Fibroblast of lung (primary cell): Measurements from ENCODE around the gene LMF2. TPM values are rescaled to one million over a fixed set of nuclear protein-coding genes. Genes with fewer than 3 reads are reported as not detected.

Experiments
- DNase-seq, 2 donors: peaks; one replicate each; pipeline versions ENCODE4 v3.0.0 to v3.0.0-alpha.2; 2010; ENCODE audit warnings: low read depth in 2 of 2
- H2AFZ ChIP-seq: 2 replicates; pipeline ENCODE4 v1.5.1; 2012; ENCODE audit warnings: low read length, control low read depth, inconsistent platforms
- H3K27ac ChIP-seq: 2 replicates; pipeline ENCODE4 v1.5.1; 2011; ENCODE audit warnings: low read length, control low read depth; ENCODE audit not compliant: insufficient read depth
- H3K27me3 ChIP-seq: 2 replicates; pipeline ENCODE4 v1.5.1; 2011; ENCODE audit warnings: mild to moderate bottlenecking, low read length; ENCODE audit not compliant: control insufficient read depth, insufficient read depth
- H3K36me3 ChIP-seq: 2 replicates; pipeline ENCODE4 v1.5.1; 2011; ENCODE audit warnings: low read length; ENCODE audit not compliant: control insufficient read depth, insufficient read depth
- H3K4me1 ChIP-seq: 2 replicates; pipeline ENCODE4 v1.5.1; 2011; ENCODE audit warnings: low read length; ENCODE audit not compliant: control insufficient read depth, insufficient read depth; ENCODE audit errors: extremely low read depth
- H3K4me2 ChIP-seq: 2 replicates; pipeline ENCODE4 v1.5.1; 2011; ENCODE audit warnings: low read length, control low read depth; ENCODE audit not compliant: insufficient read depth; ENCODE audit errors: extremely low read depth
- H3K4me3 ChIP-seq, 4 experiments: fragments of 200-600 bp in 1 of 4; sonication (generic) in 1 of 4; replicated peaks in 1 of 4; 2 replicates each; pipeline ENCODE4 v1.5.1; 2011 to 2016; ENCODE audit warnings: low read length in 4 of 4, low read depth in 3 of 4, mild to moderate bottlenecking in 3 of 4, control low read depth in 2 of 4, inconsistent platforms in 1 of 4, mixed read lengths in 1 of 4; ENCODE audit not compliant: insufficient read depth in 1 of 4; ENCODE audit errors: control extremely low read depth in 1 of 4
- H3K79me2 ChIP-seq: 2 replicates; pipeline ENCODE4 v1.5.1; 2012; ENCODE audit warnings: mild to moderate bottlenecking, low read length, inconsistent platforms; ENCODE audit not compliant: control insufficient read depth, insufficient read depth
- H3K9ac ChIP-seq: 2 replicates; pipeline ENCODE4 v1.5.1; 2011; ENCODE audit warnings: mild to moderate bottlenecking, low read length, control low read depth; ENCODE audit not compliant: insufficient read depth
- H3K9me3 ChIP-seq: 2 replicates; pipeline ENCODE4 v1.5.1; 2012; ENCODE audit warnings: low read depth, low read length; ENCODE audit not compliant: control insufficient read depth, insufficient read depth
- H4K20me1 ChIP-seq: 2 replicates; pipeline ENCODE4 v1.5.1; 2011; ENCODE audit warnings: low read length; ENCODE audit not compliant: control insufficient read depth, insufficient read depth; ENCODE audit errors: extremely low read depth
- CTCF ChIP-seq, 2 donors: IDR thresholded peaks in 1 of 2; conservative IDR thresholded peaks in 1 of 2; 1 replicate in 1 of 2; 2 replicates in 1 of 2; pipeline ENCODE4 v1.5.1; 2011 to 2012; ENCODE audit warnings: low read length in 2 of 2, control low read depth in 1 of 2, inconsistent platforms in 1 of 2, low read depth in 1 of 2, mild to moderate bottlenecking in 1 of 2
- EZH2 ChIP-seq: IDR thresholded peaks from 2 replicates; pipeline ENCODE4 v1.5.1; 2012; ENCODE audit warnings: low read length, control low read depth, mild to moderate bottlenecking; ENCODE audit errors: missing control alignments
- polyA plus RNA-seq, 2 donors: library from polyadenylated mRNA; depleted of rRNA in 1 of 2; stranded (reverse) in 1 of 2; unstranded in 1 of 2; fragments of >200 nt; gene quantifications; 2 replicates each; pipeline ENCODE4 v1.2.1, GENCODE V29; 2011 to 2012; ENCODE audit warnings: missing spikeins in 1 of 2
- total RNA-seq: library from RNA; depleted of rRNA; stranded (reverse); fragments of >200 nt; gene quantifications from 2 replicates; pipeline ENCODE4 v1.2.1, GENCODE V29; 2014

The LMF2 gene
- total and polyA plus RNA-seq, 2 donors (not counting 1 experiment from before 2014, with no cell fraction given) = 25.8 to 37.8 TPM

GRCh38 chr22:50485221-50486131, 22.0 kb downstream of the LMF2 start:
- Histone ChIP-seq H2AFZ (no peak overlapping the region), H3K9me3 (no peaks in the 10 kb centered on the region), H3K27me3 (peaks cover 24% of the 10 kb centered on the region), H3K27ac (no peak overlapping the region), H3K36me3 (no peaks in the 10 kb centered on the region), H3K79me2 (no peaks in the 10 kb centered on the region), H3K9ac (no peak overlapping the region), H3K4me2 (no peak overlapping the region), H3K4me1 (no peaks in the 10 kb centered on the region), H3K4me3 (no peak overlapping the region), H4K20me1 (no peaks in the 10 kb centered on the region)
- no peak for DNase-seq
- TF ChIP-seq EZH2 (peak; percentile 9), CTCF (conservative IDR thresholded peaks at IDR 0.05 in 1 of 2, IDR thresholded peaks at IDR 0.05 in 1 of 2; ENCODE audit: low read depth in 1 of 2, low read length in 2 of 2) (no peak)

DNA sequence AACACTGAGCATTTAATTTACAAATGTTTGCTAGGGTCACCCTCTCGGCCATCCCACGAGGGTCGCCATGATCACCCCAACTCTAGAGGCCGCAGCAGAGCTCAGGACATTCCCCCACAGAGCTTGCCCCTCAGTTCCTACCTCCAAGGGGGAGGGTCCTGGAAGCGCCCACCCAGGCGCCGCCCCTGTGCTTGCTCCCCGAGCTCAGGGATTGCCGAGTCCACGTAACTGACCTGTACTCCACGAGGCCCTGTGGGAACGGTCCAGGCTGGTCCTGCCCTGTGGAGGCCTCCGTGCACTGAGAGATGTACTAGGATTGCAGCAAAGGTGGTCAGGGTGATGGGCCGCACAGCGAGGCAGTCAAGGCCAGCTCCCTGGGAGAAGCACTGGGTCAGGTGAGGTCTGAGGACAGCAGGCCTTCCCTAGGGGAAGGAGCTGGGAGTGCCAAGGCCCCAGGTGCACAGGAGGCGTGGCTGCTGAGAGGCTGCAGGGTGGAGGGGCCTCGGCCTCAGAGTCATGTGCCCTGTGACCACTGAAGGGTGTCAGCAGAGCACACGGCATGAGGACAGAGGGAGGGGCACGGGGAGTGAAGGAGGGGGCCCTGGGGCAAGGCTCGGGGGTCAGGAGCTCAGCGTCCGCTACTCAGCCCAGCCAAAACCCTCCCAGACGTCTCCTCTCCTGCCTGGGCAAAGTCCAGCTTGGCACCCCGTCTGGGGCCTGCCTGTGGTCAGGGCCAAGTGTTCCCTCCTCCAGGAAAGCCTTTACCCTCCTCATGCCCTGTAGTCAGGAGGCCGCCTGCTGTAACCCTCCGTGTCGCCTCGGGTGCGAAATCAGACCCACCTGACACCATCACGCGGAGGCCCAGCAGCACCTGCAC, 23.3 kb downstream of the LMF2 start:
- Histone ChIP-seq H3K9me3 (no peaks in the 10 kb centered on the region), H3K27me3 (peaks cover 29% of the 10 kb centered on the region), H3K4me2 (no peak overlapping the region), H2AFZ (no peak overlapping the region), H4K20me1 (no peaks in the 10 kb centered on the region), H3K9ac (no peak overlapping the region), H3K79me2 (no peaks in the 10 kb centered on the region), H3K4me3 (no peak overlapping the region), H3K27ac (no peak overlapping the region), H3K4me1 (no peaks in the 10 kb centered on the region), H3K36me3 (no peaks in the 10 kb centered on the region)
- no peak for DNase-seq
- no peak for TF ChIP-seq EZH2
- TF ChIP-seq CTCF (conservative IDR thresholded peaks at IDR 0.05 in 1 of 2, IDR thresholded peaks at IDR 0.05 in 1 of 2; ENCODE audit: low read depth in 1 of 2, low read length in 2 of 2) = no peak

- no peaks in the 10 kb centered on the region for H3K9me3 ChIP-seq
- no peak for DNase-seq
- no peaks in the 10 kb centered on the region for H3K4me1 ChIP-seq
- TF ChIP-seq EZH2 (no peak), CTCF (conservative IDR thresholded peaks at IDR 0.05 in 1 of 2, IDR thresholded peaks at IDR 0.05 in 1 of 2; ENCODE audit: low read depth in 1 of 2, low read length in 2 of 2) (no peak)
- H3K36me3 ChIP-seq = no peaks in the 10 kb centered on the region
- H3K9ac ChIP-seq = no peak overlapping the region
- H3K79me2 ChIP-seq = no peaks in the 10 kb centered on the region
- H4K20me1 ChIP-seq = no peaks in the 10 kb centered on the region
- H3K27ac ChIP-seq = no peak overlapping the region
- H2AFZ ChIP-seq = no peak overlapping the region
- H3K27me3 ChIP-seq = peaks cover 32% of the 10 kb centered on the region
- H3K4me3 ChIP-seq = no peak overlapping the region
- no peak overlapping the region for H3K4me2 ChIP-seq
Measured at GRCh38 chr22:50483556-50483955, 23.9 kb downstream of the LMF2 start.
